NCI-H146 treated with DMSO at 0.1 percent for 48 hours (cell line): ENCODE results near the gene MTRF1.

Experiments
- DNase-seq: peaks from one replicate; lab custom pipeline; 2025; ENCODE audit not compliant: unreplicated experiment; lab: John Stamatoyannopoulos, UW

Gene MTRF1, protein sequence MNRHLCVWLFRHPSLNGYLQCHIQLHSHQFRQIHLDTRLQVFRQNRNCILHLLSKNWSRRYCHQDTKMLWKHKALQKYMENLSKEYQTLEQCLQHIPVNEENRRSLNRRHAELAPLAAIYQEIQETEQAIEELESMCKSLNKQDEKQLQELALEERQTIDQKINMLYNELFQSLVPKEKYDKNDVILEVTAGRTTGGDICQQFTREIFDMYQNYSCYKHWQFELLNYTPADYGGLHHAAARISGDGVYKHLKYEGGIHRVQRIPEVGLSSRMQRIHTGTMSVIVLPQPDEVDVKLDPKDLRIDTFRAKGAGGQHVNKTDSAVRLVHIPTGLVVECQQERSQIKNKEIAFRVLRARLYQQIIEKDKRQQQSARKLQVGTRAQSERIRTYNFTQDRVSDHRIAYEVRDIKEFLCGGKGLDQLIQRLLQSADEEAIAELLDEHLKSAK

DNA sequence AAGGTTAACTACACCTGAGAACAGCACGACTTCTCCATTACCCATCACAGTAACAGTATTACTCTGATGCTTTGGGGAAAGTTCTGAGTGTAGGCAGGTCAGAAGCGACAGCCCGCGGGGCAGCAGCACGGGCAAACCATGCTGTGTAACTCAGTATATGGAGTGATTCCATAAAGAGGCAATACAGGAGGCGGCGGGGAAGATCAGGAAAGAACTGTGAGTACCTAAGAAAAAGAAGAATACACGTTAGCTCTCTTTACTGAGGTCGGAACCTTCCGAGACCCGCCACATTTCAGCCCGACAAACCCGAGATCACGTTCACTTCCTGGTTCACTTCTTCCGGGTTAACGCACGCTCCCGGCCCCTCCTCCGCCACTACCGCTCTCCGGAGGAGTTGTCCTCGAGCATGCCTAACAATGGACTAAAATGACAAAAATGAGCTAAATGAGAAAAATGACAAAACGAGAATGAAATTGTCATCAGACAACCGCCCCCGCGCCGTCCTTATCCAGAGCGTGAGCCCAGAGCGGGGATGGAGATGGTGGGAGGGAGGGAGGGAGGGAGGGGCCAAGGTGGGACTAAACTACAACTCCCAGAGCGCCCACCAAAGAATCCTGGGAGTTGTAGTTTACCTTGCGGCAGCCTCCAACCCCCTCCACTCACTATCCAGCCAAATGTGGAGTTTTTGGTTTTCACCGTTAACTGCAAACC, at the start of gene MTRF1:
MTRF1 (minus strand) TSS at position 316 of the 711 bp plus-strand sequence. CDS start 2,669 bp downstream, outside the sequence.
- peak; percentile 77 for DNase-seq

DNA sequence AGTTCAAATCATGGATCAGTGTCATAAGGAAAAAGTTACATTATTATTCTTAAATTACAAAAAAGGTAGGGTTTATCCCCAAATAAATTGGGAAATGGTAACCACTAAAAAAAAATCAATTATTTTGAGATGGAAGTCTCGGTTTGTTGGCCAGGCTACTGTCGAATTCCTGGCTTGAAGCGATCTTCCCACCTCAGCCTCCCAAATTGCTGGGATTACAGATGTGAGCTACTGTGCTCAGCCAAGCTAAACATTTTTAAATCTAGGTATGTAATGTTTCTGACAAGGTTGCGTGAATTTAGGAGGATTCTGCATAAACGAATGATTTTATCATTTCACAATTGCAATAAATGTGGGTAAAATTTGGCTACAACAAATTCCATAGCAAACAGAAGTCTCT, 49.7 kb upstream of the MTRF1 start:
- no peak for DNase-seq

DNA sequence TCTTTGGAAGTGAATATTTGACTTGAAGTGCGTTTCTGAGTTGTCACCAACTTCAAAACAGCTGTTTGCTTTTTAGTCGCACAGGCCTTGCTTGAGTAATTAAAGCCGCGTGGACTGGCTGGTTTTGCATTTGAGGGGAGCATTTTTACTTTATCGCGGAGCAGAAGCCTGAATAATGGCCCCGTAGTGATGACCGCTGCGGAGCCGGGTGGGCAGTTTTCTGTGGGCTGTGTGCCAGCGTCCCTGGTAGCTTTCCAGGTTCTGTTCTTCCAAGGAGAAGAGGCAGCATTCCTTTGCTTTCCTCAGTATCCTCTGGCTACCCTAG, 48.8 kb upstream of the MTRF1 start:
- DNase-seq, result no peak

DNA sequence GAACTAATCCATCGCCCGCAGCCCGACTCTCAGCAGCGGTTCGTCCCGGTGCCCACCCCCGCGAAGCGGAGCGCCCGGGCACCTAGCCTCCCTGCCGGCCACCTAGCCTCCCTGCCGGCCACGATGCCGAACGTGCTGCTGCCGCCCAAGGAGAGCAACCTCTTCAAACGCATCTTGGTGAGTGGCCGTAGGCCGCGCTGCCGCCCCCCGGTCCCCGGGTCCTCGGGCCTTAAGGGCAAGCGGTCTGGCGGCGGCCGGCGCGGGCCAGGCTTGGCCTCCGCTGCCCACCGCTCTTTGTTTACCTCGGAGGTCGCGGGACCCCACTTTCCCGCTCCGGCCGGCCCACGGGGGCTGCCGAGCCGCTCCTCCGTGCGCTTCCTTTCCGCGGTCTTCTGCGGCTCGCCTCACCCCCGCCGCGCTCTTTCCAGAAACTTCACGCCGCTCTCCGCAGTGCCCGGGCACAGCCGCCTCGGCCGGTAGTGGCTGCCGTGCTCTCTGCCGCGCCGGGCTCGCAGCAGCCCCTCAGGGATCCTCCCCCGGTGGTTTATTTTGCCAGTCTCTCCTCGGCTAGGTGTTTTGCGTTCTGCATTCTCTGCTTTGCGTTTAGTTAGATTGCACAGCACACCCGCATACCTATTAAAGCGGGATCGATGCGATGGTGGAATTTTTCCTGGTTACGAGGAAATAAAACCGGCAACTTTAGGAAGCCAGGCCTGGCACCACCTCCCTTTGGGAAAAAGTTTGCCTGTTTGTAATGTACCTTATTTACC, 48.2 kb upstream of the MTRF1 start:
- DNase-seq, result peak; percentile 20

DNA sequence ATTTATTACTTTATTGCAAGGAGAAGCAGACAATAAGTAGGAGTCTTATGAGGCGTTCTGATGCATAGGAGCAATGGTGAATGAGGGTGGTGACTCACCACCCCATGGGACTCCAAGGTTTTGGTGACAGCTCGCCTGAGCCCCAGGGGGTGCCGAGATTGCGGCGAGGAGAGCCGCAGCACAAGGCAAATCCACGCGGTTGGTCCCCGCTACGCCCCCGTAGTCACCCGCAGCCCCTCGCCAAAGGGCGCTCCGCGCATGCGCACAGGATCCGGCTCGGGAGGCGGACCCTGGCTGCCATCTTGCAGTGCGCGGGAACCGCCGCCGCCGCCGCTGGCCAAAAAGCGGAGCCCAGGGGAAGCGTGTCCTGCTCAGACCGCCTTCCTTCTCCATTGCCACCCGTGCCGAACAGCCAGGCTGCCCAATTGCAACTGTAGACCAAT, 47.6 kb upstream of the MTRF1 start, which contains the start of gene NAA16:
NAA16 (plus strand) TSS at position 305 of the 443 bp plus-strand sequence. CDS start 262 bp downstream, outside the sequence.
- peak; percentile 66 for DNase-seq

DNA sequence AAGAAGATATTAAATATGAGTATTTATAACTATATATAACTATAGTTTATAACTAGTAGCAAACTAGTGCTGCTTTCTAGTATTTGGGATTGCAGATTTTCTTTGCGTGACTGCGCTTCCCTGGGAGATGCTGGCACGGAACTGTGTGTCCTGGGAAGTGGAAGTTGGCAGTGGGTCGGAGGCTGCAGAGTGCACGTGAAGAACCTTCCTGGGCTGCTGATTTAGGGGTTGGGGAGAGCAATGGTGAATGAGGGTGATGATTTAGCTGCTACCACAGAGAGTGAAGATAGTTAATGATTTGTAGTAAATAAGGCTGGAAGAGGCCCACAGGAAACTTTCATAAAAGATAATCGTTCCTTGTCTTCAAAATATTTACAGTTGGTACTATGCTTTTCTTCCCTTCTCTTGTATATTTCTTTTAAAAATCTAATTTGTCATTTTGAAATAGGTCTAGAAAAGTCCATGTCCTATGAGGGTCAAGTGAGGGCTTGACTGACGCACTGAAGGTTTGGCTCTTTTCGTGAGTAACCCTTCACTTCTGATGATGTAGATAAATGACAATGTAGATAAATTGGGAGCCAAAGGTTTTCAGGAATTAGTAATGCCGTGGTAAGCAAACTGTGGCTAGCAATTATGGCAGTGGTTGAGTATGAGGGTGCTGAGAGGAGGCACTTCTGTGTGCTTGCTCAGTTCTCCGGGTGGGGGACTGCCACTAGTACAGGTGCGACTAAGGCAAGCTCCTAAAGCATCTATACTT, 44.7 kb upstream of the MTRF1 start:
- DNase-seq, result no peak

DNA sequence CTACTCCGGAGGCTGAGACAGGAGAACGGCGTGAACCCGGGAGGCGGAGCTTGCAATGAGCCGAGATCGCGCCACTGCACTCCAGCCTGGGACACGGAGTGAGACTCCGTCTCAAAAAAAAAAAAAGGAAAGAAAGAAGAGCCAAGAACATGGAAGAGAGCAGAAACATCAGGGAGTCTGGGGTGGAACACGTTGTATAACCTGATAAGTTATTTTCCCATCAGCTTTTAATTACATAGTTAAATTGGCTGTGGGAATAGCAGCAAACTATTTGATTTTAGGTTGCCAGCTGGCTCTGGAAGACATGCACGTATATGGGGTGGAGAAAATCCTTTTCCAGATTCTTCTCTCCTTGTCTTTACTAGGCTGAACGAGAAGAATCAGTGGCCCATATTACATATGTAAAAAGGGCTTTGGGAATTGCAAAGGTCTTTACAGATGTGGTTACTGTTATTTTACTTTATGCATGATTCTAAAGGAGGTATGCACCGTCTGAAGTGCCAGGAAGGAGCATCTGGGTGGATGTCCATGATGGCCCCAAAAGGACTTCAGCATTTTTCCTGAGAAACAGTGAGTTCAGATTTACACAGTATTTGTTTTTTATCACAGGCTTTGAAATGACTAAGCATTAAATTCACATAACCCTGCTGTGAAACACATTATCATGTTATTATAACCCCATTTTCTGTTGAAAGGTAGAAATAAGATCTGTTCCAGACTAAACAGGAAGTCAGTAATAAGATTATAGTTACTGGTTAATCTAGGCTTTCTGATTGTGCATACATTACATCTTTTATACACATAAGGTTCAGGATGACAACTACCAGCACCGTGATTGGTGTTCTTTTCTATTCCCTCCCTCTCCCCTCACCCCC, 43.1 kb upstream of the MTRF1 start:
- no peak for DNase-seq

DNA sequence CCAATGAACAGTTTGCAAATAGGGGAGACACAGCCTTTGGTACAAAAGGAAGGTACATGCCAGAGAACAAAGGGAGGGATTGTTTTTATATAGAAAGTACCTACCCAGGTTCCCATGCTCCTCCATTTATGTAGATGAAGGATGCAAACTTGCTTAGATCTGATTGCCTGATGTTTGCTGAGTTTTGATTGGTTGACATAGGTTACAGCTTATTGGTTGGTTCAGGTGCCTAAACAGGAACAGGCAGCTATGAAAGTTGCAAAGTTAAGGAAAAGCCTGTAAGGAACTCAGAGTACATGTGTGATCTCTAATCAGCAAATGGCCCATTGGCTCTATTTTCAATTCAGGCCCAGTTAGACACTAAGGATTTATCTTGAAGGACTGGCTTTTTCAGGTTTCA, 41.2 kb upstream of the MTRF1 start:
- DNase-seq, result no peak

DNA sequence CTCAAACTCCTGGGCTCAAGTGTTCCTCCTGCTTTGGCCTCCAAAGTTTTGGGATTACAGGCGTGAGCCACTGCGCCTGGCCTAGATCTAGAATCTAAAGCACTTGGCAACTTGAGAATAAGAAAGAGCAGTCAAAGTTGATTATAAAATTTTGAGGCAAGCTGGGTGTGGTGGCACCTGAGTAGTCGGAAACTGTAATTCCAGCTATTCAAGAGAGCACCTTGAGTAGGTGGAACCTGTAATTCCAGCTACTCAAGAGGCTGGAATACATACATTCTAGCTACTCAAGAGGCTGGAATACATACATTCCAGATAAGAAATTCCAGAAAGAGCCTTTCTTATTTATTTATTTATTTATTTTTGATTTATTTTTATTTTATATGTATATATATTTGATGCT, 39.4 kb upstream of the MTRF1 start:
- DNase-seq, result no peak

DNA sequence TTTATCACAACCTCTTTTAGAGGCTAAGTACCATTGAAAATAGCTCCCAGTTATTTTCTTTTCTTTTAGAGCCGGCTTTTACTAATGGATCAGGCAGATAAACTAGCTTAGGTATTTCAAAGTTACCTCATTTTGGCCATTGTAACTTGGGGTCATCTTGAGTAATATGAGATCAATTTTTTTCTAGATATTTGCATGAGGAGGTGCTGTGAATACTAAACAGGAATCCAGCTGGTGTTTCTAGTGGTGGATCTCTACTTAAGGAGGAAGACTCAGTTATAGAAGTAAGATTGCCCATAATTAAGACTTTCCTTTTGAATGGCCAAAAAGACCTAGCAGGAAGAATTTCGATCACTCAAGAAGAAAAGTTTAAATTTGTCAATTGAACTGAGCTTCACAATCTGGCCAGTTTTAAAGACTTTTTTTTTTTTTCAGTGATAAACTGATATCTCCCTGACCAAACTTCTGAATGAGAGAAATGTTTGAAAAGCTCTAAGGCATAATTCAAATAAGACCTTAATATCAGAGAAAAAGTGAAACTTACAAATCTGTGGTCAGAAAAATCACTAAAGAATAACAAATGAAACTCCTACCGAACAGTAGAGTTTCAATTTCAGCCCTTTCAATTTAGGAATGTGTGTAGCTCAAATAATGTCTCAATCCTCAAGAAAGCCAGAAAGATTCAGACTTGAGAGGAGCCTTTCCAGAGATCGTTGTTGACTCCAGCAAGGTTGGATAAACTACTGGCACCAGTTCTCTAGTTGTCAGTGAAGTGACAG, 36.1 kb upstream of the MTRF1 start:
- no peak for DNase-seq

DNA sequence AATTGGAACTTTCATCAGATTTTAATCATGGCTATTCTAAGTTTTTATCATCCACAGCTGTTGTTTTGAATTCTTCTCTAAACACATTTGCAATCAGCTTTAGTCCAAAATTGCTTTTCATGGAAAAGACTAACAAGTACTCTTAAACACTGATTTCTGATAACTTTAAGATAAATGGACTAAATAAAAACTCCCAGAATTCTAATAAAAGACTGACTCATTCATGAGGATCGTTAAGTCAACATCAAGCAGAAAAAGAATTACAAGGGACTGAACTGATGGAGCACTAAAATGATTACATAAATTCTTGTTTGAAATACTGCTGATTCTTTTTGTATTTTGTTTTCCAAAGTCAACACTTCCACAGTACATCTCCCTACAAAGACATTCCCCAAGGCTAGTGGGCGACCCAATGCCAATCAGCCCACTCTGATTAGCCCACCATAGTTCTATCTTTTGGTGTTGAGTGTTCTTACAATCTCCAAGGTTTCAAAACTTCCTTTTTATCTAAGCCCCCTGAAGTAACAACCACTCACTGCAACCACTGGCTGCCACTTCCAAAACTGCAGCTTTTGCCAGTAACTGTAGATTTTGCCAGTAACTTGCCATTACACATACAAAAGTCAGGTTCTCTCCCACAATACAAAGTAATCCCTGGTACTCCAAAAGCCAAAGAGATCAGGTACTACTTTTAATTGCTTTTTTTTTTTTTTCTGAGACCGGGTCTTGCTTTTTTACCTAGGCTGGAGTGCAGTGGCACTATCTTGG, 33.7 kb upstream of the MTRF1 start:
- no peak for DNase-seq

DNA sequence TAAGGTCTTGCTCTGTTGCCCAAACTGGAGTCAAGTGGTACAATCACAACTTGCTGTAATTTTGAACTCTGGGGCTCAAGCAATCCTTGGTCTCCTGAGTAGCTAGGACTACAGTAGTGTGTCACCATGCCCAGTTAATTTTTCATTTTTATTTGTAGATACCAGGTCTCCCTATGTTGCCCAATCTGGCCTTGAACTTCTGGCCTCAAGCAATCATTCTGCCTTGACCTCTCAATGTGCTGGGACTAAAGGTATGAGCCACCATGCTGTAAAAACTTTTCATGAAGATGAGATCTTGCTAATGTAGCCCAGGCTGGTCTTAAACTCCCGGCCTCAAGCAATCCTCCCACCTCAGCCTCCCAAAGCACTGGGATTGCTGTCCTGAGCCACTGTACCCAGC, 32.6 kb upstream of the MTRF1 start:
- no peak for DNase-seq

DNA sequence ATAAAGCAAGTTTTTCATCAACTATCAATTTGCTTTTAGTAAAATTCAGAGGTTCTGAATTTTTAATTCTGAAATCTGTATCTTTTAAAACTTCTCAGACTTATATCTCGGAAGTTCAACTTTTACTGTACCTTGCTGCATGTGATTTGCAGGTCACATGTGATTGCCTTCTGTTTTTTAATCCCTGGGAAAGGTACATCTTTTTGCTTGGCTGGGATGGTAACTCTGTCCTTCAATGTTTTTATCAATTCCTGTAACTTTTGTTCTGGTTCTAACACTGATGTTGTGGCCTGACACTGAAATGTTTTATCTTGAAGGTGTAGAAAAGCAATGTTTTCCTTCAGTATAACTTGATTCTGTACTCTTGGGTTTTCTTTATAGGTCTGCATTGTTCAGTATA, 31.5 kb upstream of the MTRF1 start:
- no peak for DNase-seq

DNA sequence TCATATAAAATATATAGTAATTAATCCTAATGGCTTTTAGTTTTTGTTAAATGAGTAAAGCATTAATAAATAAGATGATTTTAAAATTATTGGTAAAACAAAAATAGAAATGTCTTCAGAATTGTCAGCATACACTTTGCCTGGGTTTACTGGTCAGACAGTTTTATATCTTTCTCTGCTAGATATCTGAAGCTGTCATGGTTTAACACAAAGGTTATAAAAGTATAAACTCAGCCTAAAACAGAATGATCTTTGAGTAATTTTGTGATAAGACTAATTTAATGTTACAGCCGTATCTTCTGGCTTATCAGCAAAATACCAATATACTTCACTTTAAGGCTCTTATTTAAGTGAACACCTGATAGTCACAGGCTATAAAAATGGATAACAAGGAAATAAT, 29.9 kb upstream of the MTRF1 start:
- DNase-seq, result no peak

DNA sequence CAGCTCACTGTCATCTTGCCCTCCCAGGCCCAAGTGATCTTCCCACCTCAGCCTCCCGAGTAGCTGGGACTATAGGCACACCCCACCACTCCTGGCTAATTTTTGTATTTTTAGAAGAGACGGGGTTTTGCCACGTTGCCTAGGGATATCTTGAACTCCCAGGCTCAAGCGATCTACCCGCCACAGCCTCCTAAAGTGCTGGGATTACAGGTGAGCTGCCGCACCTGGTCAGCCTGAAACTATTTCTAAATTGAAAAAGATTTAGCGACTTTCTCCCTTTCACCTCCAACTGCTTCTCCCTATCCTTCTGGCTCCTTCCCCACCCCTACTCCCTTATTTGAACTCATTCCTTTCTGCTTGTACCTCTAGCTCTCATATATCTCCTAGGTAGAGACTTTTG, 27.9 kb upstream of the MTRF1 start:
- no peak for DNase-seq

DNA sequence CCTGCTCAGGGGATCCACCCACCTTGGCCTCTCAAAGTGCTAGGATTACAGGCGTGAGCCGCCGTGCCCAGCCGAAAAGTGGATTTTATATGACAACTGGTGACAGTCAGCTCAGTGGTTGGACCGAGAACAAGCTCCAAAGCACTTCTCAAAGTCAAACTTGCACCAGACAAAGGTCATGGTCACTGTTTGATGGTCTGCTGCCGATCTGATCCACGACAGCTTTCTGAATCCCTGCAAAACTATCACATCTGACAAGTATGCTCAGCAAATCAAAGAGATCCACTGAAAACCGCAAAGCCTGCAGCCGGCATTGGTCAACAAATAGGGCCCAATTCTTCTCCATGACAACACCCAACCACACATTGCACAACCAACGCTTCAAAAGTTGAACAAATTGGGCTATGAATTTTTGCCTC, 26.1 kb upstream of the MTRF1 start:
- DNase-seq, result no peak

DNA sequence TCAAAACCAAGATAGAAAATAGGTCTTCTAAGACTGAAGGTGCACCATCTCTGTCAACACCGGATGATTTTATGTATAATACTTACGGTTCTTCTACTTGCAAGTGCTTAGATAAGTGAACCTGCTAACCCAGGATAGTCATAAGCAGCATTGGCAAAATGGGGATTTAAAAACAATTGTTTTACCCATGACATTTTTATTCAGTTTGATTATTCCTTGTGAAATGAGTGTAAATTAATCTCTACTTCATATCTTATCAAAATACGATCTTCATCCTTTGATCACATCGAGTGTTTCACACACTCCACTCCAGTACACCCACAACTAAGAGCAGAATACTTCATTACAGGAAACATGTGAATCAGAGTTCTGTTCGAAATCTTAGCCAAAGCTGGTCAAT, 23.0 kb upstream of the MTRF1 start:
- no peak for DNase-seq

DNA sequence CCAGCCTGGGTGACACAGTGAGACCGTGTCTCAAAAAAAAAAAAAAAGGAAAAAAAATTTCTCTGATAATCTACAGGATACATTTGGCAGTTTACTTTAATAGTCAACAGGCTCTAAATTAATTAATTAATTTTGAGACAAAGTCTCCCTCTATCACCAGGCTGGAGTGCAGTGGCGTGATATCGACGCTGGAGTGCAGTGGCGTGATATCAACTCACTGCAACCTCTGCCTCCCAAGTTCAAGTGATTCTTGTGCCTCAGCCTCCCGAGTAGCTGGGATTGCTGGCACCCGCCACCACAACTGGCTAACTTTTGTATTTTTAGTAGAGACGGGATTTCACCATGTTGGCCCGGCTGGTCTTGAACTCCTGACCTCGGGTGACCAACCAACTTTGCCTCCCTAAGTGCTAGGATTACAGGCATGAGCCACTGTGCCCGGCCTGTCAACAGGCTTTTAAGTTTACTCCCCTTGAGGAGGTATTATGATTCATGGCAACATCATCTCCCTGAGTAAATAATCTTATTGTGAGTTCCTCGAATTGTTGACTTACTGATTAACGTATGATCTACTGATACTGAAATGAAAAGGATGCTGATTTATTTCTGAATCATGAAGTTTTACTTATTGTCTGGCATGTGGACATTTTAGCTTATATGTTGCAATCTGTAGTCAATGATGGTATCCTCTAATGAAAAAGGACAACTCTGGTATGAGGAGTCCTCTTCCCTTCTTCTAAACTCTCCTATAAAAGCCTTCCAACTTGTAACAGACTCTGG, 21.3 kb upstream of the MTRF1 start:
- DNase-seq, result no peak
